GM21360 (cell line): ENCODE measurements around the gene NSFL1C.
"Not testable (repeated sequence)": the region's sequence is repeated elsewhere in the genome, so short reads cannot be mapped to it uniquely, and the experiment has no call there.

Experiments
- ATAC-seq: cut with Tn5 transposase; IDR thresholded peaks from one replicate; pipeline ENCODE4 v1.9.1; 2021; ENCODE audit warnings: mild to moderate bottlenecking, moderate library complexity; ENCODE audit not compliant: unreplicated experiment

The NSFL1C gene

DNA sequence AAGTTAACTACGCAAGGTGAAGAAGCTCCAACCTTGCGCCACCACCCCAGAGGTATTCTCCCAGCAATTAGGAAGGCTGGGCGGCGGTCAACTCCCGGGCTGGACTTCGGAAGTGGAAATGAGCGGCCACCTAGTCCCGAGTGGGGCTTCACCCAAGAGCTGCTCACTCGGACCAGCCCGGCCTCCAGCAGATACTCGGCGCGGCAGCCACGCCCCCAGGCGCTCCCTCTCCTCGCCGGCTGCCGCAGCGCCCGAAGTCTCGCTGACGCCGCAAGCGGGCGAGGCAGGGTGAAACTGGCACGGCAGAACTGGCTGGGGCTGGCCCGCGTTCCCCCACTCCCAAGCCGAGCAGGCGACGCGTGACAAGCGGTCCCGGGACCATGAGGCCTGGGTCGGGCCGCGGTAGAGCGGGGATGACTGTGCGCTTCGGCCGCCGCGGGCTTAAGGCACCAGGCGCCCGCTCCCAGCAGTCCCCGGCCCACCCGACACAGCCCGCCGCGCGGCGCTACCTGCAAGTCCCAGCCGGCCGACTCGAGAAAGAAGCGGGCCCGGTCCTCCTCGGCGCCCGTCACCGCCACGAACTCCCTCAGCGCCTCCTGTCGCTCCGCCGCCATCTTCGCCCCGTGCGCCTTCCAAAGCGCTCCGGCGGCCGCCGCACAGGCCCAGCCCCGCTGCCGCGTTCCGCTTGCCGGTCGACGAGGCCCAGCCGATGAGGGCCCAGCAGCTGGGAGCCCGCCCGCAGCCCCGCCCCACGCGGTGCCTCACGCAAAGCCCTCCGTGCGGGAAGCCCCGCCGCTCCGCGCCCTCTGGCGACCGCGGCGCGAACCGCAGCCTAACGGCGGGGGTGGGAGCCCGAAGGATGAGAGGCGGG lies at the start of gene NSFL1C:
Gene NSFL1C, minus strand, starts transcription at position 639 of the 871 bp plus-strand sequence. Its CDS starts 25 bp downstream, at position 614.
- peak; percentile 81 for ATAC-seq

DNA sequence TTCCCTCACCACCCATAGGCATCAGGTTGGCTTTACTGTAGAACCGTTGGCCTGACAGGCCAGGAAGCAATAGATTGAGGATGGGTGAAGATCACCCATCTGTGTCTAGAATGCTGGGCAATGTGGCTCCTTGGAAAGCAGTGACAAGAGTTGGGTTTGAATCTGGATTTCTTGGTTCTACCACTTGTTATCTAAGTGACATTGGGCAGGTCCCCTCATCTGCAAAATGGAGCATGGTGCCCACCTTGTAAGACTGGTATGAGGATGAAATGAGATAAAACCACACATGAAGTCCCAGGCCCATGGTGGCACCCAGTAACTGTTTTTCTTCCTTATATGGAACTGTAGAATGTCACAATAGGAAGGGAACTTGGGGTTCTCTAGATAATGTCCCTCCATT lies 47.2 kb upstream of the NSFL1C start:
- no peak for ATAC-seq

DNA sequence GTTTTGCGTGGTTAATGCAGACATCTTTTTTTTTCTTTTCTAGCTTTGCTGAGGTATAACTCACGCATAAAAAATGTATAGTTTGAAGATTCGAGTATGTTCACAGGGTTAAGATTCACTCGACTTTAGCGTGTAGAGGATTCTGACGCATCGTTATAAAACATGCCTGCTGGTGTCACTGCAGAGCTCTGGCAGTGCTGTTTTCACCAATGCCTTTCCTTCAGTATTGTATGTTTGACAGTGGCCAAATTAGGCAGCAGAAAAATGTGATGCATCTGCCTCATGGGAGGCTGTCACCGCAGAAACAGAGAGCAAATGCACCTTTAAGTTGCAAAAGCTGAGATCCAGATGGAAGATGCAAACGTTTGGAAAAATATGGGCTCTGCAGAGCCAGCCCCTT lies 42.6 kb upstream of the NSFL1C start:
- no peak for ATAC-seq

DNA sequence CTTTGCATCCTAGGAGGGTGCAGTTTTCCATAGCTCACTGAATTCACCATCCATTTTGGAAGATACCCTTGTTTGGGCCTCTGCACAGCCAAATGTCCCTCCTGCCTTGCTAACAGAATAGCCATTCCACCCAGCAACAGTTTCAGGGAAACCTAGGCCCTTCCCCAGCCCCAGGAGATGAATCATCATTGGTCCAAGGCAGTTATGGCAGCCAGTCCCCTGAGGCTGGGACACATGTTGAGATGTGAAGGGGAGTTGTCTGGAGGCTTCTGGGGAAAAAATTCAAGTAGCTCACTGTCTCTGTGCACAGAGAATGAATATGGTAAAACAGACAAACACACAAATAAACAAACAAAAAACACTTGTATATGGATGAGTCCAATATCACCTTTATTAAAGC lies 41.9 kb upstream of the NSFL1C start:
- no peak for ATAC-seq

DNA sequence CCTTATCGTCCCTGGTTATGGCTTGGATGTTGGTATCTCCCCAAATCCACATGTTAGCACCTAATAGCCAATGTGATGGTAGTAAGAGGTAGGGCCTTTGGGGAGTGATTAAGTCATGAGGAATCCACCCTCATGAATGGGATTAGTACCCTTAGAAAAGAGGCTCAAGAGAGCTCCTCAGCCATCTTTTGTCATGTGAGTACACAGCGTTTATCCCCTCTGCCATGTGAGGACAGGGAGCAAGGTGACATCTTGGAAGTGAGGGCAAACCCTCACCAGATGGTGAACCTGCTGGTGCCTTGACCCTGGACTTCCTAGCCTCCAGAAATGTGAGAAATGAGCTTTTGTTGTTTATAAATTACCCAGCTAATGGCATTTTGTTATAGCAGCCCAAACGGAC lies 40.6 kb upstream of the NSFL1C start:
- no peak for ATAC-seq

DNA sequence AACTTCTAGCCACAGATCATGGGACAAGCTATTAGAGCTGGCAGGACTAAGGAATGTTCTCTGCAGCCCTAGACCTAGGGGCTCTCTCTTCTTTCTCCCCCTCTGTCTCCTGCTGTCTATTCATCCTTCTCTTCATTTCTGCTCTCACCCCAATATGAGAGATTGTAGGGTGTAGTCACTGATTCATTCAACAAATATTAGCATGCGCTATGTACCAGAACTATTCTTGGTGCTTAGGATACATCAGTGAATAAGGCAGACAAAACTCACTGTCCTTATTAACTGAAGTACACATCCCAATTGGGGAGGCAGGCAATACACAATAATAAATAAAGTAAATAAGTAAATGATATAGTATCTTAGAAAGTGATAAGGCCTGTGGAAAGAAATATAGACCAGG lies 39.2 kb upstream of the NSFL1C start:
- ATAC-seq: no peak

DNA sequence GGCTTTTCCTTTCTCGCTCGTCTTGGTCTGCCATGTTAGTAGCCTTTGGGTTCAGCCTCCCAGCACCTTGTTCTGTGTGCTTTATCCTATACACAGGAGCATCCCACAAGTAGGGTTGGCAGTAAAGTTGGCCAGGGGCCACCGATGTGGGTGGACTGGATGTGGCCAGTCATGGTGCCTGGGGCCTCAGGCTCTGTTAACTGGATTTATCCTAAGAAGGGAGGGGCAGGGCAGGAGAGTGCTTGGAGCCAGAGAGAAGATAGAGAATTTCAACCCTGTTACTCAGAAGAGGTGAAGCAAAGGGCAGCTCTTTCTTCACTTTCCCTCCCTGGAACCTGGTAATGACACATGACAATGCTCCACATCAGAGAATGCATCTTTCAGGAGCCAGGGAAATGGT lies 38.7 kb upstream of the NSFL1C start:
- ATAC-seq: no peak

DNA sequence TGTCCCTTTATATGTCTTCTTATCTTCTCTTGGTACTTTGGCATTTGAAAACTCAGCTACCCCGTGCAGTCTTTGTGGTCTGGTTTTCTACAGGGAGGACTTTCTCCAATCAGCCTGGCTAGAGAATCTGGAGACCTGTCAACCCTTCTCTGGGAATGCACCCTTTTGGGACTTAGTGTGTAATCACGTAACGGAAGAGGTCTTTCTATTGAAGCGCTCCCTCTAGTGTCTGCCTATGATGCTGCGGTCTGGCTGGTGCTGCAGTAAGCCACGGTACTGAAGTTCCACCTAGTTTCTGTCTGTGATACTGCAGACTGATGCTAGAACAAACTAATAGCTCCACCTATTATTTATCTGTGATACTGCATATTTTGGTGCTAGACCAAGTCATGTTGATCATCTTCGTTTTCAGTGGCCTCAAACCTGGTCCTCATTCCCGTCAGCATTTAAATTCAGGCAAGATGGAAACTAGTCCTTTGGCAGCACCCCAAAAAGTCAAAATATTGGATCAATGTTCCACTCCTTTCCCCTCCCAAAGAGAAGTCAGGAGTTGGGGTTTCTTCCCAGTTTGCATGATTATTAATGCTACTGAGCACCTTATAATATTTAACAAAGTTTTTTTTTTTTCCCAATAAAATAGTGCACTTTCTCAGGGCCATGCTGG lies 37.0 kb upstream of the NSFL1C start:
- peak; percentile 97 for ATAC-seq

DNA sequence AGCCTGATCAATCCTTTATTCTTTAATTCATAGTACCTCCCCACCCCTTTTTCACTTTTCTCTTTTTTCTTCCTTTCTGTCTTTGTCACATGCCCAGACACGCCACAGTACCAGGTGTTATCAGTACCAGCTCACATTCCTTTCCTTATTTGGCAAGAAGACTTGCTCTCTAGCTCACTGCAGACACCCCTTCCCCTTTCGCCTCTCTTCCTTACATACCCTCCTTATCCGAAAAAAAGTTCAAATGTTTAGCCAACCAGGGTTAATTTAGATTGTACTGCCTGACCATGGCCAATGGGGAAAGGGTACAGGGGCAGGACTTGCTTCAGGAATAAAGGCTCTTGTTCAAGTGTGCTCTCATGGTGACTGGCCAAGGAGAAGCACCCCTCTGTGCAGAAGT lies 33.8 kb upstream of the NSFL1C start:
- ATAC-seq: no peak

DNA sequence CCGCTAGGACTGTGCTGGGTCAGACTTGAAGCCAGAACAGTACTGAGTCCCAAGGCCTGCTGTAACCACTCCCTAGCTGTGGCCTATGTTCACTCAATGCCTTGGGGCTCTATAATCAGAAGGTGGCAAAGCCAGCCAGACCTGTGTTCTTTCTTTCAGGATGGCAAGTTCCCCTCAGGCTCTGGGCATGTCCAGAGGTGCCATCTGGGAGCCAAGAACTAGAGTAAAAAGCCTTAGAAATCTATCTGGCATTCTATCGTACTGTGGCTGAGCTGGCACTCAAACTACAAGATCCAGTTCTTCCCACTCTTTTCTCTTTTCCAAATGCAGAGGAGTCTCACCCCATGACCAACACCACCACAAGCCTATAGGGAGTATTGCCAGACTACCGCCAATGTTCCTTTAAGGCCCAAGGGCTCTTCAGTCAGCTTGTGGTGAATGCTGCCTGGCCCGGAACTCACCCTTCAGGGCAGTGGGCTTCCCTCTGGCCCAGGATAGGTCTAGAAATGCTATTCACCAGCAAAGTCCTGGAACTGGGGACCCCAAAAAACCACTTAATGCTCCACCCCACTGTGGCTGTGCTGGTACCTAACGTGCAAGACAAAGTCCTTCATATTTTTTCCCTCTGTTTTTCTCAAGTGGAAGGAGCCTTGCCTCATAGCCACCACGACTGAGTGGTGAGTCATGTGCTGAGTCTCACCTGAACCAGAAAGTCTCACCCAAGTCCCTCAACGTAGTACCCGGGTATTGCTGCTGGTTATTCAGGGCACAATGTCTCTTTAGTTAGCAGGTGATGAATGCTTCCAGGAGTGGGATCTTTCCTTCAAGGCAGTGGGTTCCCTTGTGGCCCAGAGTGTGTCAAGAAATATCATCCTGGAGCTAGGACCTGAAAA lies 33.1 kb upstream of the NSFL1C start:
- ATAC-seq: no peak

DNA sequence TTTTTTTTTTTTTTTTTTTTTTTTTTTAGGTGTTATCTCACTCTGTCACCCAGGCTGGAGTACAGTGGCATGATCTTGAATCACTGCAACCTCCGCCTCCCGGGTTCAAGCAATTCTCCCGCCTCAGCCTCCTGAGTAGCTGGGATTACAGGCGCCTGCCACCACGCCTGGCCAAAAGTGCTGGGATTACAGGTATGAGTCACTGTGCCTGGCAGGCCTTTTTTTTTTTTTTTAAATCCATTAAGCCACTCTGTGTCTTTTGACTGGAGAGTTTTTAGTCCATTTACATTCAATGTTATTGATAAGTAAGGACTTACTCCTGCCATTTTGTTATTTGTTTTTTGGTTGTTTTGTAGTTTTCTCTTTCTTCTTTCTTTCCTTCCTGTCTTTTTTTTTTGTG lies 30.7 kb upstream of the NSFL1C start:
- not testable (repeated sequence) for ATAC-seq

DNA sequence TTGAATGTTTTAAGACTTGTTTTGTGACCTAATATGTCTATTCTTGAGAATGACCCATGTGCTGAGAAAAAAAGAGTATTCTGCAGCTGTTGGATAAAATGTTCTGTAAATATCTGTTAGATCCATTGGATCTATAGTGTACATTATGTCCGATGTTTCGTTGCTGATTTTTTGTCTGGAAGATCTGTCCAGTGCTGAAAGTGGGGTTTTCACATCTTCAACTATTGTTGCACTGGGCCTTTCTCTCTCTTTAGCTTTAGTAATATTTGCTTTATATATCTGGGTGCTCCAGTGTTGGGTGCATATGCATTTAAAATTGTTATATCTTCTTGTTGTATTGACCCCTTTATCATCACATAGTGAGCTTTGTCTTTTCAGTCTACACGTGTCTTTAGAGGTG lies 30.3 kb upstream of the NSFL1C start:
- no peak for ATAC-seq

DNA sequence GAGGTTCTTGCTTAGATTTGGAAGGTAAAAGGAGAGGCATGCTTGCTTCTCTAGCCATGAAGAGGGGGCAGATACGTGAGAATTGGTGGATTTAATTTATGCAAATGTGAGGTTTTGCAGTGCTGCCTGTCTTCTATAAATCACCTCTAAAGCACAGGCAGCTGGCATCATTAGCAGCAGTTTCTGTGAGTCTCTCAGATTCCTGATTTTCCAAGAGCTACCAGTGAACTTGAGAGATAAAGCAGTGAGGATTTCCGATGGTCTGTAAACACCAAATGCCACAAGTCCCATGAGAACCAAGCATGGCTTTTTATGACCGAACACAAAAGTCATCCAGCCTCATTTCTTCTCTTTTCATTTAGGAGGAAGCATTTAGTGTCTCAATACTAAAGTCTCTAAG lies 27.8 kb upstream of the NSFL1C start:
- ATAC-seq: no peak

DNA sequence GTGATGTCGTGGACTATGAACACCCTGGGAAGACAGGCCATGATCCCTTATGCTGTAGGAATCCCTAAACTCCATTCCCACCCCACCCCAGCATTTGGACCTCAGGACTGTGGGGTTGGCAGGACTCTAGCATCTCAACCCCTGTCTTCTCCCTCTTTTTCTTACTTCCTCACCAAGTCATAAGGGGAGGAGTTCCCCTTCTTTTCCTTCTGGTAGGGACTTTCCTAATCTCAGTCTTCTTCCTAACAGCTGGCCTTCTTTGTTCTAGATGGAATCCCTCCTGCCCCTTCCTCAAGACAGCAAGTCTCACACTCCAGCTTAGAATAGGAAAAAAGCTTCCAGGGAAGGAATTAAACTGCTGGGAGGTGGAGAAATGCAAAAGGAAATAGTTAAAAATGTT lies 26.9 kb upstream of the NSFL1C start:
- ATAC-seq: no peak

DNA sequence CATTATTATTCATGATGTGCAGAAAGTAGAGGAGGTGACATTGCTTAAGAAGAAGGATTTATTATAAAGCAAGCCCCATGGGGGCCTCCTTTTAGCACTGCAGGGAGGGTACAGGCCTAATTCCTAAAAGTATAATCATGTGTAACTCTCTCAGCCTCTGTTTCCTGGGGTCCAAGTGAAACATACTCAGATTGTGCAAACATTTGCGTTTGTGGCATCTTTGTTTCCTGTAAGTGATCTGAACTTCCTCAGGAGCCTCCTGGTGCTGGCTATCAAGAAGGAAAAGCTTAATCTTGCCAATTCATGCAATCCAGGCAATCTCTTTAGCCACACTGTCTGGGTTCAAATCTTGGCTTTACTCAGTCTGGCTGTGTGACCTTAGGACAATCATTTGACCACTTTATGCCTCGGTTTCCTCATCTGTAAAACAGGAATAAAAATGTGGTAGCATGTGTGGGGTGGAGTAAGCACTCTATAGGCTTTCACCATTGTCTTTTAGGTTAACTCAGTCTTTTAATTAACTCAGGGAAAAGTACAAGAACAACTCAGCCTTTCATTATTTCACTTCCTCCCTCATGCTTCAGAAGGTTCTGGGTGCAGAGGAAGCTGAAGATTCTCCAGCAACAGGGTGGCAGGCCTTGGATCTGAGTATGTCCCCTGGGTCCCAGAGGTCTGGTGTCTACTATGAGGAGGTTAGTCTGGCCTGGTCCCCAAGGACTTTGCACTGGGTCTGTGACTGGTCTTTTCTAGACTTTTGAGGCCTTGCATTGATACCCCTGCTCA lies 25.4 kb upstream of the NSFL1C start:
- no peak for ATAC-seq

DNA sequence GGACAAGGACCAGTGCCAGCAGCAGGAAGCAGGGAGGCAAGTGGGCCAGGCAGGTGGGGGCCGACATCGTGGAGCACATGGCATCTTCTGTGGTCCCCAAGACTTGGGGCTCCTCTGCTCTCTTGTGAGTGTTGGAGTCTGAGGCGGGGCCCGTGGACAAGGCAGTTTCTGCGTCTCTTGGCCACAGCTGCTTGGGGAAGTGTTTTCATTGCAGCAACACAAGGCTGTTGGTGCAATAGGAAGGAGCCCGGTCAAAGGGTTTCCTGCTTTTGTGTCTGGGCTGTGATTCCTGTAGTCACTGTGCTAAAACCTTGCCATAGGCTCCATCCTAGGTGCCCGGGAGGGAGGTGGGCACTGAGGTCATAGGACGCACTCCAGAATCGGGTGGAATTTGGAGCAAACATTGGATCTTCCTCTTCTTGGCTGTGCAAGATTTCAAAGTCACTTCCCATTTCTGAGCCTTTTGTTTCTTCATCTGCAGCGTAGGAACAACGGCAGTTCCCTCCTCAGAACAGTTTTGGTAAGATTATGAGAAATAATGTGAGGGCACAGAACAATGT lies 24.7 kb upstream of the NSFL1C start, which contains the start of gene SIRPB2:
Gene SIRPB2, minus strand, starts transcription at position 140 of the 560 bp plus-strand sequence. Its CDS starts 61 bp downstream, at position 79.
- no peak for ATAC-seq

DNA sequence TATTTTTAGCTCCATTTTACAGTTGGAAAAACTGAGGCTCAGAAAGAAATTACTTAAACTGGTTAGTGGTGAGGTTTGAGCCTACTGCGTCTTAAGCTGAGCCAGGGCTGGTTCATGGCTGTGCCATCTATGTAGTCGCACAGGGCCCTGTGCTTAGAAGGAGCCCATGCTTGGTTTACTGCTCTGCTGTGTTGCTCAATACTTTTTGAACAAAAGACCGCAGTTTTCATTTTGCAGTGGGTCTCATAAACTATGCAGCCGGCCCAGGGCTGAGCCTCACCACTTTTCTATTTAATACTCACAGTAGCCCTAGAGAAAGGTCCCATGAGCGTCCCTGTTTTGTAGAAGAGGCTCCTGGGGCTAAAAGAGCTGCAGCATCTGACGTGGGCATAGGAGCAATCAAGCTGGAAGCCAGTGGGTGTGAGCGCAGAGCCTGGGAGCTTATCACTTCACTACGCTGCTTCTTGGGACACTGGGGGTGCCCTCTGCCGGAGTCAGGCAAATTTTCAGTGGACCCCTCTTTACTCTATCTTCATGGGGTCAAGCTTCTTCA lies 24.1 kb upstream of the NSFL1C start:
- ATAC-seq: no peak

DNA sequence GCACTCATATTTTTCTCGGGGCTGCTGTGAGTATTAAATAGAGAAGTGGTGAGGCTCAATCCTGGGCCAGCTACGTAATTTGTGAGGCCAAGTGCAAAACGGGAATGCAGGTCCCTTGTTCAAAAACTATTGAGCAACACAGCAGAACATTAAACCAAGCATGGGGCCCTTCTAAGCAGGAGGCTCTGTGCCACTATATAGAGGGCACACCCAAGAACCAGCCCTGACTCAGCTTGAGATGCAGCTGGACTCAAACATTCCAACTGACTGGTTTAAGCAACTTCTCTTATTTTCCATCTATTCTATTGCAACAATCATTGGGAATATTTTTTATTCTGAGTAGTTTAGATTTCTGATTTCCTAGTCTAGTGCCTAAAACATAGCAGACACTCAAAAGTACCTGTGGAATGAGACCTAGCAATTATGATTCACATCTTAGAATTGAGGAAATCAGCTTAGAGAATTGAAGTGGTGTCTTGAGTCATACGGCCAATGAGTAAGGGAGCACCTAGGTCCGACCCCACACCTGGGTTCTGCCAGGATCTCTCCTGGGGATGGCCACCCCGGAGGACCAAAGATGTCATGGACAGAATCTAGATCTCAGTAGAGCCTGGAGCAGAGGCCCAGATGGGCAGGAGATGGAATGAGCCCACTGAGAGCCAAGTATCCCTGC lies 23.3 kb upstream of the NSFL1C start:
- ATAC-seq: no peak

DNA sequence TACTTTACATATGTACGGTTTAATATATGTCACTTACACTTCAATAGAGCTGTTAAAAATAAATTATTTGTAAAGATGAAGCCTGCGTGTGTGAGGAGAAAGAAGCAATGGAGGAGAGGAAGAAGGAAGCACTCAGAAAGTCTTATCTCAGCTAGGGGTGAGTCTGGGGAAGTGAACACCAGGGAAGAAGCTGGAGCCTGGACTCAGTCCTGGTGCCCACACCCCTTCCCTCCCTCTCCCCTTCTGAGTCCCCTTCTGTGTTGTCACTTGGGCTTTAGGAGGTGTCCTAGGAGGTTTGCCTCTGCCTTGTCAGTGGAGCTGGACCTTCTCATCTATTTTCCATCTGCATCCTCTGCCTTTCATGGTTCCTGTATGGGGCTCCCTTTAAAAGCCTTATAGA lies 22.7 kb upstream of the NSFL1C start:
- no peak for ATAC-seq
